Endothelial cell of umbilical vein (primary cell): ENCODE measurements around the gene TBX18. TPM values are rescaled to one million over a fixed set of nuclear protein-coding genes. Genes with fewer than 3 reads are reported as not detected.

ENCODE experiments used
- BruUV-seq: library from RNA; stranded (reverse); fragments of 400-500 nt; replicated peaks from 2 replicates; lab custom pipeline; 2021; lab: Mats Ljungman, UMichigan
- CTCF ChIA-PET: fragments of 300-600, 350-600 bp; sonication (Branson Sonifier 250); formaldehyde crosslinking; loops from one replicate; lab custom pipeline; 2021; ENCODE audit warnings: antibody characterized with exemption, inconsistent platforms; lab: Charles Lee
- POLR2A ChIA-PET: fragments of 300-600, 350-600 bp; sonication (Branson Sonifier 250); formaldehyde crosslinking; loops from one replicate; lab custom pipeline; 2021; ENCODE audit warnings: antibody characterized with exemption, inconsistent platforms; lab: Charles Lee
- DNase-seq: peaks from one replicate; pipeline ENCODE4 v3.0.0-alpha.2; 2011; ENCODE audit warnings: low read depth, low spot score
- FAIRE-seq: peaks from 2 replicates; lab custom pipeline; 2011; peaks lifted over from hg19 to GRCh38; lab: Jason Lieb, UNC
- H2AFZ ChIP-seq: 2 replicates; pipeline ENCODE4 v1.6.0; 2012; ENCODE audit warnings: low read depth, low read length, control low read depth, inconsistent platforms
- H3K27ac ChIP-seq: 2 replicates; pipeline ENCODE4 v1.5.1; 2011; ENCODE audit warnings: low read depth, mild to moderate bottlenecking, control low read depth, low read length, moderate library complexity; ENCODE audit not compliant: insufficient read depth
- H3K27me3 ChIP-seq, 2 experiments: 2 replicates each; pipeline versions ENCODE4 v1.6.0 to v1.6.1; 2011; ENCODE audit warnings: low read length in 2 of 2, mixed read lengths in 1 of 2; ENCODE audit not compliant: control insufficient read depth in 2 of 2, insufficient read depth in 2 of 2
- H3K36me3 ChIP-seq, 2 experiments: 2 replicates in 1 of 2; 3 replicates in 1 of 2; pipeline ENCODE4 v1.5.1; 2011; ENCODE audit warnings: low read length in 2 of 2, mild to moderate bottlenecking in 1 of 2, moderate library complexity in 1 of 2; ENCODE audit not compliant: control insufficient read depth in 2 of 2, insufficient read depth in 2 of 2; ENCODE audit errors: extremely low read depth in 1 of 2
- H3K4me1 ChIP-seq: 3 replicates; pipeline ENCODE4 v1.5.1; 2011; ENCODE audit warnings: mild to moderate bottlenecking, low read length; ENCODE audit not compliant: control insufficient read depth, insufficient read depth; ENCODE audit errors: extremely low read depth
- H3K4me2 ChIP-seq: 2 replicates; pipeline ENCODE4 v1.6.1; 2011; ENCODE audit warnings: low read length, control low read depth, mixed read lengths; ENCODE audit not compliant: insufficient read depth
- H3K4me3 ChIP-seq, 3 experiments: fragments of 200-600 bp in 1 of 3; sonication (generic), shearing (Covaris generic) in 1 of 3; replicated peaks in 1 of 3; 2 replicates each; pipeline ENCODE4 v1.5.1; 2011 to 2016; ENCODE audit warnings: control low read depth in 3 of 3, low read length in 3 of 3, mild to moderate bottlenecking in 2 of 3, inconsistent platforms in 1 of 3, low read depth in 1 of 3, moderate library complexity in 1 of 3; ENCODE audit not compliant: insufficient read depth in 1 of 3
- H3K79me2 ChIP-seq: 2 replicates; pipeline ENCODE4 v1.6.0; 2012; ENCODE audit warnings: low read length, inconsistent platforms; ENCODE audit not compliant: control insufficient read depth, insufficient read depth
- H3K9ac ChIP-seq: replicated peaks from 2 replicates; pipeline ENCODE3; 2011; ENCODE audit warnings: low read length, control low read depth; ENCODE audit not compliant: insufficient read depth; ENCODE audit errors: extremely low read depth
- H3K9me1 ChIP-seq: replicated peaks from 3 replicates; pipeline ENCODE4 v1.6.0; 2011; ENCODE audit warnings: mild to moderate bottlenecking, low read length; ENCODE audit not compliant: control insufficient read depth, insufficient read depth; ENCODE audit errors: extremely low read depth
- H3K9me3 ChIP-seq: replicated peaks from 2 replicates; pipeline ENCODE4 v1.5.1; 2012; ENCODE audit warnings: low read length, inconsistent platforms; ENCODE audit not compliant: control insufficient read depth, insufficient read depth
- H4K20me1 ChIP-seq: replicated peaks from 2 replicates; pipeline ENCODE3; 2011; ENCODE audit warnings: mild to moderate bottlenecking, low read length; ENCODE audit not compliant: control insufficient read depth, insufficient read depth; ENCODE audit errors: extremely low read depth
- EZH2 ChIP-seq: IDR thresholded peaks from 2 replicates; pipeline ENCODE4 v1.6.1; 2012; ENCODE audit warnings: borderline replicate concordance, low read depth, mild to moderate bottlenecking, moderate library complexity, low read length, inconsistent platforms; ENCODE audit not compliant: severe bottlenecking
- FOS ChIP-seq: IDR thresholded peaks from 2 replicates; pipeline ENCODE4 v1.6.1; 2011; ENCODE audit warnings: mild to moderate bottlenecking, low read length, moderate library complexity, borderline replicate concordance; ENCODE audit not compliant: insufficient read depth
- GATA2 ChIP-seq: IDR thresholded peaks from 2 replicates; pipeline ENCODE4 v1.7.0; 2011; ENCODE audit warnings: low read depth, mild to moderate bottlenecking, moderate library complexity, mixed read lengths, low read length; ENCODE audit not compliant: insufficient read length, insufficient read depth
- JUN ChIP-seq: IDR thresholded peaks from 2 replicates; pipeline ENCODE4 v1.6.1; 2011; ENCODE audit warnings: borderline replicate concordance, low read depth; ENCODE audit not compliant: insufficient read length, insufficient read depth
- MYC ChIP-seq: IDR thresholded peaks from one replicate; pipeline ENCODE4 v1.6.1; 2011; ENCODE audit warnings: mild to moderate bottlenecking, low read depth, low read length
- POLR2A ChIP-seq: IDR thresholded peaks from 2 replicates; pipeline ENCODE4 v1.6.1; 2012; ENCODE audit warnings: low read depth, mild to moderate bottlenecking, control low read depth, low read length
- POLR2AphosphoS5 ChIP-seq: IDR thresholded peaks from 2 replicates; pipeline ENCODE4 v1.6.1; 2012; ENCODE audit warnings: low read depth, mild to moderate bottlenecking, control low read depth, low read length, moderate library complexity; ENCODE audit not compliant: insufficient read depth
- dilution Hi-C: fragments of 300-500 bp; cut with MboI; formaldehyde crosslinking; loops from one replicate; pipeline ENCODE4 v1.15.0; 2019; ENCODE audit warnings: low sequenced_read_pairs; ENCODE audit not compliant: extremely low pct_ligation_motif_present
- intact Hi-C: fragments of 100-400 bp; cut with micrococcal nuclease; formaldehyde crosslinking; loops from one replicate; pipeline ENCODE4 v1.10.0; 2022
- polyA plus RNA-seq, 4 experiments: library from polyadenylated mRNA; depleted of rRNA in 3 of 4; stranded (reverse) in 3 of 4; unstranded in 1 of 4; fragments of >200 nt; gene quantifications; 2 replicates each; pipeline versions ENCODE4 v1.2.1 to v1.2.3, GENCODE V29; 2011 to 2012; ENCODE audit warnings: missing spikeins in 1 of 4
- total RNA-seq: library from RNA; stranded (reverse); gene quantifications from 2 replicates; pipeline ENCODE4 v1.2.3, GENCODE V29; 2021
- TF ChIP-seq, protein P1 (sequence below): IDR thresholded peaks from 2 replicates; pipeline ENCODE4 v1.6.1; 2011; ENCODE audit not compliant: insufficient read depth, insufficient read length
- TF ChIP-seq, protein P2 (sequence below), 2 donors: IDR thresholded peaks; 1 replicate in 1 of 2; 2 replicates in 1 of 2; pipeline ENCODE4 v1.5.1; 2011; ENCODE audit warnings: low read length in 2 of 2, mild to moderate bottlenecking in 2 of 2, moderate library complexity in 2 of 2, control low read depth in 1 of 2, inconsistent platforms in 1 of 2, low read depth in 1 of 2; ENCODE audit not compliant: insufficient read depth in 1 of 2; ENCODE audit errors: extremely low read depth in 1 of 2

Gene TBX18
- total and polyA plus RNA-seq, 2 donors (not counting 3 experiments of a cell fraction or from before 2014, with no cell fraction given): 28.4 to 60.5 TPM

DNA sequence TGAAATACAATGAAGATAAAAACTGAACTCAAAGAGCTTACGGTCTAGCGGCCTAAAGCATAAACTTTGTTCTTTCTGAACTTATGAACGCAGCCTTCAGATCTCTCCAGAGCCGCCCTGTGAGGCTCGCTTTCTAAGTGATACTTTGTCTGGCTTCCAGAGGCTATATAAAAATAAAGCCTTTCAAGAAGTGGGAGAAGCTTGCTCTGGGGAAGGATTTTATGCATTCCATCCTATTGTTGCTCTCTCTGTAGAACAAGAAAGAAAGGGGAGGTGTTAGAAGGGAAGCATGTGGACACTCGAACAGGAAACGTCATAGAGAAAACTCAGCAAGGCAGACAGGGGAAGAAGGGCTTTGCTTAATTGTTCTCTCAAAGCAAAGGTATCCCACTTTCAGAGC, 77.0 kb downstream of the TBX18 start:
- dilution Hi-C loops (no loop called here), intact Hi-C loops (no loop called here)
- CTCF ChIA-PET: no interaction called here
- Histone ChIP-seq H3K4me1 (no peaks in the 10 kb centered on the region), H3K36me3 (no peaks in the 10 kb centered on the region), H3K4me2 (no peak overlapping the region), H3K9ac (no peak overlapping the region), H3K79me2 (no peaks in the 10 kb centered on the region), H4K20me1 (no peaks in the 10 kb centered on the region), H3K4me3 (no peak overlapping the region), H2AFZ (no peak overlapping the region), H3K9me3 (no peaks in the 10 kb centered on the region), H3K27ac (no peak overlapping the region), H3K27me3 (no peaks in the 10 kb centered on the region), H3K9me1 (no peaks in the 10 kb centered on the region)
- TF ChIP-seq, protein P1, sequence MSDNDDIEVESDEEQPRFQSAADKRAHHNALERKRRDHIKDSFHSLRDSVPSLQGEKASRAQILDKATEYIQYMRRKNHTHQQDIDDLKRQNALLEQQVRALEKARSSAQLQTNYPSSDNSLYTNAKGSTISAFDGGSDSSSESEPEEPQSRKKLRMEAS: no peak
- no peak for TF ChIP-seq JUN
- no peak for TF ChIP-seq MYC
- TF ChIP-seq POLR2A: no peak
- no peak for TF ChIP-seq EZH2
- TF ChIP-seq FOS: no peak
- no peak for TF ChIP-seq GATA2
- TF ChIP-seq POLR2AphosphoS5: no peak
- TF ChIP-seq, protein P2, sequence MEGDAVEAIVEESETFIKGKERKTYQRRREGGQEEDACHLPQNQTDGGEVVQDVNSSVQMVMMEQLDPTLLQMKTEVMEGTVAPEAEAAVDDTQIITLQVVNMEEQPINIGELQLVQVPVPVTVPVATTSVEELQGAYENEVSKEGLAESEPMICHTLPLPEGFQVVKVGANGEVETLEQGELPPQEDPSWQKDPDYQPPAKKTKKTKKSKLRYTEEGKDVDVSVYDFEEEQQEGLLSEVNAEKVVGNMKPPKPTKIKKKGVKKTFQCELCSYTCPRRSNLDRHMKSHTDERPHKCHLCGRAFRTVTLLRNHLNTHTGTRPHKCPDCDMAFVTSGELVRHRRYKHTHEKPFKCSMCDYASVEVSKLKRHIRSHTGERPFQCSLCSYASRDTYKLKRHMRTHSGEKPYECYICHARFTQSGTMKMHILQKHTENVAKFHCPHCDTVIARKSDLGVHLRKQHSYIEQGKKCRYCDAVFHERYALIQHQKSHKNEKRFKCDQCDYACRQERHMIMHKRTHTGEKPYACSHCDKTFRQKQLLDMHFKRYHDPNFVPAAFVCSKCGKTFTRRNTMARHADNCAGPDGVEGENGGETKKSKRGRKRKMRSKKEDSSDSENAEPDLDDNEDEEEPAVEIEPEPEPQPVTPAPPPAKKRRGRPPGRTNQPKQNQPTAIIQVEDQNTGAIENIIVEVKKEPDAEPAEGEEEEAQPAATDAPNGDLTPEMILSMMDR (IDR thresholded peaks at IDR 0.05; ENCODE audit: extremely low read depth in 1 of 2, insufficient read depth in 1 of 2, low read depth in 1 of 2, low read length in 2 of 2): no peak
- no TSS peak for BruUV-seq
- POLR2A ChIA-PET: no interaction called here
- DNase-seq (no peak), FAIRE-seq (no peak)
